ENCODE data around the gene IQCK. TPM values are rescaled to one million over a fixed set of nuclear protein-coding genes. Genes with fewer than 3 reads are reported as not detected.

IQCK gene
- total RNA-seq, 1 donor from 2014 or later: 9.2 TPM

DNA sequence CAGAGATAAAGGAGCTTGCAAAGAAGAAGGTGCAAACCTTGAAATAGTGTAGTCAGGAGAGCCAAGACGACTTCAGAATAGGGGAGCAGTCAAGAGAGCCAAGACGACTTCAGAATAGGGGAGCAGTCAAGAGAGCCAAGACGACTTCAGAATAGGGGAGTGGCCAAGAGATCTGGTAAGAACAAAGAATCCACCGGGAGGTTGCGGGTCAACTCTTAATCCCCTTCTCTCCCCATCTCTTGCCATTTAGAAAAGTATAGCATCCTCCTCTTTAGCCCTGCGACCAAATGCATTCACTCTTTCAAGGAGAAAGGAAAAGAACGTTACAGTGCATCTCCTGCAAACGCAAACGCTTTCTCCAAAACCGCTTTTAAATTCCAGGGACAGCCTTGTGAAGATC, 757 bp upstream of the IQCK start:
- no peak for DNase-seq (ENCODE audit: low read depth, low spot score)

DNA sequence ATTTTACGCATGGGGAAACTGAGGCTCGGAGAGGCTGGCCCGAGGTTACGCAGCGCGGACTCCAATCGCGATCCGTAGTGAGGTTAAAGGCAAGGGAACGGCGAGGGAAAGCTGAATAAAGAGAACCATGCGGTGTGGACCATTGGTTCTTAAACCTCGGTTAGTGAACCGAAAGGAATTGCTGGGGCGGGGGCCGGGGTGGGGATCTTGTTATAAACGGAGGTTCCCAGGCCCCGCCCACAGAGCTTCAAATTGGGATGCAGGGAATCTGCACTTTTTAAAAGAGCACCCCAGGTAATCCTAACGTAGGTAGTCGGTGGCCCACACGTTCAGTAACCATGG, 524 bp downstream of the IQCK start:
- DNase-seq (ENCODE audit: low read depth, low spot score): no peak

DNA sequence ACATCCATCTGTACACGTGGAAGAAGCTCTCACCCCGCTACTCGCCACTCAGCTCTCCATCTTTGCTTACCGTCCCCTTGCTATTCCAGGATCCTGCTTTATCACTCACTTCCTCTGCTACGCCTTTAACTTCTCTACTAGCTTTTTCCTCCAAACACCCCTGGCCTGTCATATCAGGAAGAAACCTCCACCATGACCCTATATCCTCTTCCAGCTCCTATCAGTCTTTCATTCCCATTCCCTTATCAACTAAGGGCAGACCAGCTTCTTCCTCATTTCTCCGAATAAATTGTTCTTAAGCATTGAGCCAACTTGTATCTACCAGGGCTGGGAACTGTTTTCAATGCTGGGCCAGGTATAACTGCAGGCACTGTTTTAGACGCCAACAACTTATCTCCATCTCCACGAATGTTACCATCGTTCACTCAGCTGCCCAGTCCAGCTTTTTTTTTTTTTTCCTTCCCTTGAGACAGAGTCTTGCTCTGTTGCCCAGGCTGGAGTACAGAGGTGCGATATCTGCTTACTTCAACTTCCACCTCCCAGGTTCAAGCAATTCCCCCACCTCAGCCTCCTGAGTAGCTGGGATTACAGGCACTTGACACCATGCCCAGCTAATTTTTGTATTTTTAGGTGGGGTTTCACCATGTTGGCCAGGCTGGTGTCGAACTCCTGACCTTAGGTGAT, 4.3 kb downstream of the IQCK start:
- no peak for DNase-seq (ENCODE audit: low read depth, low spot score)

DNA sequence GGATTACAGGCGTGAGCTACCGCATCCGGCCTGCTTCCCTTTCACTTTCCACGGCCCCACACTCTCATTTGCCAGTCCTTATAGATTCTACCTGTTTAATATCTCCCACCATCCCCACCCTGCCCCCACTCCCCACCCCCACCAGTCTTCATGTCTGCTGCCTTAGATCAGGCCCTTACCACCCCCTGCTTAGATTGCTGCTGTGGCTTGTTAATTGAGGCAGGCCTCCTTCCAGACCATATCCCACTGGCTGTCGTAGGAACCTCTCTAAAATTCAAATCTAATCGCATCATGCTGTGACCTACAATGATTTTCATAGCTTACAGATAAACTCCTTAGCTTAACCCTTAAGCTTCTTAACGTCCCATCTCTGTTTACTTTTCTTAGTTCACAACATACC, 4.9 kb downstream of the IQCK start:
- DNase-seq (ENCODE audit: low read depth, low spot score): no peak

DNA sequence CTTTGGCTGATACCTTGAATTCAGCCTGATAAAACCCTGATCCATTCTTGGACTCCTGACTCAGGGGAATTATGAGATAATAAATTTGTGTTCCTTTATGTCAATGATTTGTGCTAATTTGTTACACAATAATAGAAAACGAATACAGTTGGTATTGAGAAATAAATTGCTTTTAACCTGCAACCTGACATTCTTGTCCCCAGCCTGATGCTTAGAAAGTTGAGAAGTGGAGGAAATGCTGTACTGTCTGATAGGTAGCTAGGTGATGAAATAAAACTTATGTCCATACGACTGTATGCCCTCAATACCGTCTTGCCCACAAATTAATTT, 10.5 kb downstream of the IQCK start:
- DNase-seq (ENCODE audit: low read depth, low spot score): no peak

GRCh38 chr16:19733551-19733950, 15.5 kb downstream of the IQCK start:
- no peak for DNase-seq (ENCODE audit: low read depth, low spot score)

DNA sequence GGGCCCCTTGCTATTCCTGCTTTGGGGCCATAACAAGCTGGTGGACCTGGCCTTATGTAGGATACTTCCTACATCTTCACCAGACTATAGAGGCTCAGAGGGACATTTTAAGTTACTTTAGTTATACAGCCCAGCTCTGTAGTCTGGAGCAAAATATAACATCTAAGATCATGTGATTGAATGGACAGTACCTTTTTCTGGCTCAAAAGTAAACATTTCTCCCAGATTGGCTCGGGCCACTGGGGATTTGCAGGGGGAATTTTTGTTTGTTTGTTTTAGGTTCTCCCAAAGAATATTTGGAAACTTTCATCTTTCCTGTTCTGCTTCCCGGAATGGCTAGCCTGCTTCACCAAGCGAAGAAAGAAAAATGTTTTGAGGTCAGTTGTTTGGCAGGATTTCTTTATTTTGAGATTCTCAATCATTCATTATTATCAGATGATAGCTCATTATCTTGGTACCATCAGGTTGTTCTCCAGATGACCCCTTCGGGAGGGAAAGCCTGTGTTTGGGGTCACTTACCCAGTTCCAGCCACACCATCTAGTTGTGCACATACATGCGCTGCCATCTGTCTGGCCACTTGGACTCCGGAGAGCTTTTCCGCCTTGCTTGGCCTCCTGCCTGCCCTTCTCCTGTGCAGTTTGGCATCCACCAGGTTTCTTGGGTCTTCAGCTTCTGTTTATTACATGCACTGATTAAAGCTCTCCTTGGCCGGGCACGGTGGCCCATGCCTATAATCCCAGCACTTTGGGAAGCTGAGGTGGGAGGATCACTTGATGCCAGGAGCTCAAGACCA, 17.2 kb downstream of the IQCK start:
- no peak for DNase-seq (ENCODE audit: low read depth, low spot score)

DNA sequence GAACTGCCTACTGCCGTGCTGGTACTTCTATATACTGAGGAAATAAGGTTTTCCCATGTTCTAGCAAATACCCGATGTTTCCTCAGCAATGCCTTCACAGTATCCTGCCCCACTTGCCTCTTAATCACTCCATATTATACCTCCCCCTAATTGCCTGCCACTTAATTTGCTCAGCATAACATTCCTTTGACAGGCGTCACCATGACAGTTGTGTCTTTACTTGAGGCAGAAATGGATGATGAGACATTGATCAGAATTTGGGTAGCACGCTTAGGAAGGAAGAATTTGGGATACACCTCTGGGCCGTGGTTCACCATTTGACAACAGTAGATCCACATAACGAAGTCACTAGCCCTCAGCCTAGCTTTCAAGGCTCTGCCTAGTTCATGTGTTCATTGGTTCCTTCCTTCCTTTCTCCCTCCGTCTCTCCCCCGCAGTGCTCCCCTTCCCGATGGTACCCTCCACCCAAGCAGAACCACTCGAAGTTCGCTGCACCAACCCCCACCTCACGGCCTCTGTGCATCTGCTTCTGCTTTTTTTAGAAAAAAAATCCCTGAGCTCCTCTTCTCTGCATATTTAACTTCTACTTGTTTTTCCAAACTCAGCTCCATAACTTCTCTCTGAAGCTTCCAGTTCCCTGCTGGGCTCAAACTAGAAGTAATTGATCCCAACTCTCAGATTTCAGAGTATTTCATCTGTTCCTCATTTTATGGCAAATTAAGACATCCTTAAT, 19.4 kb downstream of the IQCK start:
- DNase-seq (ENCODE audit: low read depth, low spot score): no peak

GRCh38 chr16:19741354-19741753, 23.3 kb downstream of the IQCK start:
- no peak for DNase-seq (ENCODE audit: low read depth, low spot score)

- no peak for DNase-seq (ENCODE audit: low read depth, low spot score)
Observed at GRCh38 chr16:19743816-19744159, 25.7 kb downstream of the IQCK start.

- no peak for DNase-seq (ENCODE audit: low read depth, low spot score)
Observed at GRCh38 chr16:19744670-19745069, 26.6 kb downstream of the IQCK start.

DNA sequence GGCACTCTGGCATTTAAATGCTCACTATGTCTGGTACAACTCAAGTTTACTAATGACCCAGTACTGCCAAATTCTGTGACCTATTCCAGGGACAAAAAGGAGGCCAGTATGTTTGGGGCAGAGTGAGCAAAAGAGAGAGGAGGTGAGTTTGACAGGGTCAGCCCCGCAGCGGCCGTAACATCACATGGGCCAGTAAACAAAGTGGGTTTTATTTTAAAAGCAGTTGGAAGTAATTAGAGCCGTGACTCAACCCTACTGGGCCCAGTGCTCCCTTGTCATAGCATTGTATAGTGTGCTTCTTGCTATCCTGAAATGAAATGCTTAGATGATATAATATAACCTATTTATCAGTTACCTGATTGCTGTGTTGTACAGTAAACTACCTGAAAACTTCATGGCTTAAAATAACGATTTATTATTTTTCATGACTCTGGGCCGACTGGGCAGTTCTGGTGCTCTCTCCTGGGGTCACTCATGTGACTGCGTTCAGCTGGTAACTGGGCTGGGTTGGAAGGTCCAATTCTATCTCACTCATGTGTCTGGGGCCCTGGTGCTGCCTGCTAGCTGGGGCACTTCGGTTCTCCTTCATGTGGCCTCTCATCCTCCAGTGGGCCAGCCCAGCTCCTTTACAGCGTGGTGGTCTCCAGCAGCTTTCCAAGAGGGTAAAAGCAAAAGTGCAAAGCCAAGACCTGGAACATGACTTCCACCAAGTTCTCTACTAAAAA, 27.4 kb downstream of the IQCK start:
- DNase-seq (ENCODE audit: low read depth, low spot score): no peak

DNA sequence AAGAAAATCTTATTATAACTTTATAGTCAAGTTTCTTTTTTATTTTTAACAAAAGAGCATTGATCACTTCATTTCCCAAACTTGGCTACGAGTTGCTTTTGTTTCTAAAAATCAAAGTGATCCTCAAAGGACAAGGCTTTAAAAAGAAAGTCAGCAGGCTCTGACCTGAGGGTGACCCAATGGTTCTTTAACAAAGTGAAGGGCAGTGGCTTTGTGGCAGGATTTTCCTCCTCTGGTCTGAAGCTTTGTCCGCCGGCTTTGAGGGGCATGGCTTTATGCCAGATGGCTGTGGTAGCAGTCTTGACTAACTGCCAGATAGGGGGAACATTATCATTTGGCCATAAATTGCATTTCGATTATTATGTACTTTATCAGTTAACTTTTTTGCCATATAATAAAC, 28.5 kb downstream of the IQCK start:
- no peak for DNase-seq (ENCODE audit: low read depth, low spot score)

DNA sequence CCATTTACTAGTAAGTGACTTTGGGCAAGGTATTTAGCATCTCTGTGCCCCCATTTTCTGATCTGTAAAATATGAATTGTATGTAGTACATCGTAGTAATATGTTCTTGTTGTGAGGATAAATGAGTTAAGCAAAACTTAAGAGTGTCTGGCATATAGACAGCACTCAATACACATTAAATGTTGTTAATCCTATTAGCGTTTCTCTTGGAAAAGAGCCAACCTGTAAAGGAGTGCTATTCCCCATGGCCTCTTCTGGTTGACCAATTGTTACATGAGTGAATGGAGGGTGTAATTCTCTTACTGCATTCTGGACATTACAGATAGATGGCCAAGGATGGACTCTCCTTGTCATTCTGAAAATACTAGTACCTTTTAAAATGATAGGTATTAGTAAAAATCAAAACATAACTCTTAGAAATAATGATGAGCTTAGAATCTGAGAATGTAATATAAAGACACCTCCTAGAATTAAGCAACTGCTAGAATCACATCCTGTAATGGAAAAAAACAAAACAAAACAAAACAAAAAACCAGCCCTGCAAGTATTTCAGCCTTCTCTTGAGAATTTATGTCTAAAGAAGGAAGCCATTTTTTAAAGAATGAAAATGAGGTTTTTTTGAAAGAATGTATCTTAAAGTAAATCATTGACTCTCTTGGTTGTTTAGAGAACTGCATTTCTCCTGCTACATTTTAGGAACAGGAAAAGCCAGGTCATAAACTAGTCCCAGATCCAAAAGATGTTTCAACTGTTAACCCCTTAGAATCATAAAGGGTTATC, 30.5 kb downstream of the IQCK start:
- no peak for DNase-seq (ENCODE audit: low read depth, low spot score)

- DNase-seq (ENCODE audit: low read depth, low spot score): no peak
Observed at GRCh38 chr16:19749571-19750080, 31.6 kb downstream of the IQCK start.

DNA sequence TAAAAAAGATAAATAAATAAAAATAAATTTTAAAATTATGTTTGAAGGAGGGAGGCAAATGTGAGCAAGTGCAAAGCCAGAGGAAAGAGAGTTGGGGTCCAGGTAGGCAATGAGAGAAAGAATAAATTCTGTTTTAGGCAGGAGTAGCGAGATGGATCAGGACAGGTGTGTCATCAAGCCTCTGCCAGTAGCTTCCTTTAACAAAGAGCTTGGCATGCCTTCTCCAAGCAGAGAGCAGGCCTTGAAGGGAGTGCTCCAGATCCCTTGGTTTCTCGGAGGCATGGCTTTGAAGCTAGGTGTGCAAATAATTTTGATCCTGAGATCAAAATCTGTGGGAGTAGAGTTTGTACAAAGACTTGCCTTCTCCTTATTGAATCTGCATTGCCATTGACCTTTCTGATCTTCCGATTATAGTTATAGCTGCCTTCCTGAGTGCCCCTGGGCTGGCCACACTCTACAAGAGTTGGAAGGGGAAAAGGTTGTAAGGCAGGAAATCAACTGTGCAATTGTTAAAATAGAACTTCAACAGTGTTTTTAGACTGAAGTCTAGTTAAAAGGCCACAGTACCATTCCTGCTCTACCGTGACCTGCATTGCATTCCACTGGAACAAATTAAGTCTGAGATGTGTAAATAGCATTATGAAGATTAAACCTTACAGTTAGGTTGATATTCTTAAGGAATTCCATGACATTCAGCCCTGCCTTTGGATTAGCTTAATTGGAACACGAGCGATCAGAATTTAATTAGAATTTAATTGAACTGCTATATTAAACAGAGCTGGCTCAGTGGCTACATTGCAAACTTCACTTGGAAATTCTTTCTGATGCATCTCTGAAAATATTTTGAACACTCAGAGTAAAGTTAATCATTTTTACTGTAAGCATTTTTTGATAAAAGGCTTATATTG, 33.7 kb downstream of the IQCK start:
- no peak for DNase-seq (ENCODE audit: low read depth, low spot score)

DNA sequence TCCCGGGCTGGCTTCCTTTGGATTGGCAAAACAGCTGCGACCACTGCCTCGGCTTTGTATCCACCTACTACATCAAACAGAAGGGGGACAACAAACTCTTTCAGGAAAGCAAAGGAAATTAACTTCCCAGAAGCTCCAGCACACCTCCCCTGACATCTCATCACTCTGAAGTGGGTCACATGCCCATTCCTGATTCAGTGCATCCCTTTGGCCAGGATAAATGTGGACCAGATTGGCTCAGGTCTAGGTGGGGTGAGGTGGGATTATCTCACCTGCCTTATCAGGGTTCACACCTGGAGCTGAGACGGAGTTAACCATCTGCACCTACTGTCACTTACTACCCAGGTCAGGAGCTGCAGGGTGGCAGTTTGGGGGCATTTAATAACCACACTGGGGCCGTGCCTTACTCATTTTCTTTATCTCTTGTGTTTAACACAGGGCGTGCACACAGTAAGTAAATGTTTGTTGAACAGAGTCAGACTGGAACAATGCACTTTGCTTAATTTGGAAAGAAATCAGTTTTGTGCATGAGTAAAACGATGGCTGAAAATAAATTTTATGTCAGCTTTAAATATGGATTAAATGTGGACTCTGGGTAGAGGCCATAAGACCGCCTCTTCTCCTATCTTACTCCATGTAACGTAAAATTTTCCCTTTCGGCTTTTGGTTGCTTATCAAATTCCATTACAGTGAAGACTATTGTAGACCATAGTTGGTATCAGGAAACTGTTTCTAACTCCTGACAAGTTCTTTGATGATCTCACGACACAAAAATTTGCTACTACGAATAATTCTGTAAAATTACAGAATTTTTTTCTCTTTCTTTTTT, 36.0 kb downstream of the IQCK start:
- peak; percentile 81 for DNase-seq (ENCODE audit: low read depth, low spot score)

DNA sequence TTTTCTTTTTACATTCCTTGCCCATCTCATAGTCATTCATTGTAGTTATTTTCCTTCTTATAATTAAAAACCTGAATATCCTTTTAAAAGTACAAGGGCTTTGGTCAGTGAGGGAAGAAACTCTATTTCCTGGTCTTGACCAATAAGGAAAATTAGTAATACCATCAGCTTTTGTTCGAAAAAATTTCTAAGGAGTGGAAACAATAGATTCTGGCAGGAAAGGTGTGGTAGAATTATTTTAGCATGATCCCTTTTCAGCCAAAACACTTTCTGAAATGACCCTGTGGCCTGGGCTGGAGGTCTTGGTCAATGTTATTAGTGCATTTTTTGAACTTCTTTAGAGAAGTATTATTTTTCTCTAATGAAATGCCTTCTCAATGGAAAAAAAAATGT, 36.6 kb downstream of the IQCK start:
- no peak for DNase-seq (ENCODE audit: low read depth, low spot score)

- no peak for DNase-seq (ENCODE audit: low read depth, low spot score)
Observed at GRCh38 chr16:19755268-19755667, 37.2 kb downstream of the IQCK start.
